Stomach (tissue), 8 donors: ENCODE measurements around the gene SCN9A. TPM values are rescaled to one million over a fixed set of nuclear protein-coding genes. Genes with fewer than 3 reads are reported as not detected.

Experiments
- polyA plus RNA-seq, 3 donors: library from polyadenylated mRNA; stranded (reverse); fragments of 200-250 nt; gene quantifications; one replicate each; pipeline ENCODE4 v1.2.3, GENCODE V29; 2013
- total RNA-seq, 5 donors: library from RNA; depleted of rRNA; stranded (reverse); fragments of >200 nt; gene quantifications; one replicate each; pipeline versions ENCODE4 v1.1.0 to v1.2.3, GENCODE V29; 2014 to 2016
- donor health status: healthy with polysubstance abuse.
- donor health status: Bipolar disorder and iron deficiency.
- donor health status: healthy.

Gene SCN9A
- total and polyA plus RNA-seq, 8 donors: 0.12 to 24.3 (median 1.1) TPM

Other genes starting within 250 kb of the SCN9A start
- gene SCN1A, start 247.9 kb downstream of the SCN9A start, total RNA-seq: 1 to 10 TPM in 1 of 5 donors, under 1 TPM in 1, not detected in 3; under 0.01 to 1.5 TPM
- not detected for gene SCN1A, start 247.9 kb downstream of the SCN9A start, polyA plus RNA-seq
- gene SCN7A, start 118.3 kb upstream of the SCN9A start, total RNA-seq: 100 to 1,000 TPM in 1 of 5 donors, 10 to 100 TPM in 3, 1 to 10 TPM in 1; 6.7 to 148 (median 30.4) TPM
- gene SCN7A, start 118.3 kb upstream of the SCN9A start, polyA plus RNA-seq: 1 to 10 TPM in 1 of 3 donors, under 1 TPM in 2; 0.19 to 3.2 (median 0.76) TPM